DND-41 (cell line): Measurements from ENCODE around the gene UTP11.

ENCODE experiments used
- ATAC-seq: fragments of 200-7000 bp; cut with Tn5 transposase; 3 replicates; pipeline ENCODE4 v1.9.1; 2021; ENCODE audit warnings: low read depth; ENCODE audit not compliant: insufficient read depth
- DNase-seq: peaks from one replicate; pipeline ENCODE4 v3.0.0-alpha.2; 2020
- H2AFZ ChIP-seq: 2 replicates; pipeline ENCODE4 v1.6.0; 2012; ENCODE audit warnings: low read depth, low read length
- H3K27ac ChIP-seq: 2 replicates; pipeline ENCODE4 v1.5.1; 2012; ENCODE audit warnings: low read length, inconsistent platforms
- H3K27me3 ChIP-seq: fragments of 200-600 bp; sonication (generic); 2 replicates; pipeline ENCODE4 v1.6.0; 2012; ENCODE audit warnings: low read length, mild to moderate bottlenecking, inconsistent platforms; ENCODE audit not compliant: insufficient read depth, poor library complexity
- H3K36me3 ChIP-seq: 2 replicates; pipeline ENCODE4 v1.5.1; 2012; ENCODE audit warnings: low read length, inconsistent platforms; ENCODE audit not compliant: insufficient read depth
- H3K4me1 ChIP-seq: 2 replicates; pipeline ENCODE4 v1.5.1; 2012; ENCODE audit warnings: mild to moderate bottlenecking, low read length; ENCODE audit not compliant: insufficient read depth
- H3K4me2 ChIP-seq: 2 replicates; pipeline ENCODE4 v1.6.0; 2012; ENCODE audit warnings: mild to moderate bottlenecking, moderate library complexity, low read length, inconsistent platforms; ENCODE audit not compliant: insufficient read depth
- H3K4me3 ChIP-seq, 2 experiments: fragments of 200-600 bp in 1 of 2; shearing (Covaris generic) in 1 of 2; 2 replicates each; pipeline ENCODE4 v1.5.1; 2012 to 2016; ENCODE audit warnings: inconsistent platforms in 2 of 2, low read length in 2 of 2, mild to moderate bottlenecking in 2 of 2, low read depth in 1 of 2, moderate library complexity in 1 of 2
- H3K79me2 ChIP-seq: 2 replicates; pipeline ENCODE4 v1.6.0; 2012; ENCODE audit warnings: low read length, inconsistent platforms; ENCODE audit not compliant: insufficient read depth
- H3K9ac ChIP-seq: 2 replicates; pipeline ENCODE4 v1.6.0; 2012; ENCODE audit warnings: low read depth, mild to moderate bottlenecking, inconsistent platforms, low read length, moderate library complexity
- H3K9me3 ChIP-seq: 2 replicates; pipeline ENCODE4 v1.5.1; 2012; ENCODE audit warnings: low read length, moderate library complexity, mild to moderate bottlenecking, inconsistent platforms; ENCODE audit not compliant: insufficient read depth, severe bottlenecking
- H4K20me1 ChIP-seq: 2 replicates; pipeline ENCODE4 v1.6.0; 2012; ENCODE audit warnings: low read length; ENCODE audit not compliant: insufficient read depth
- EZH2 ChIP-seq: IDR thresholded peaks from 3 replicates; pipeline ENCODE4 v1.6.1; 2012; ENCODE audit warnings: borderline replicate concordance, low read depth, mild to moderate bottlenecking, moderate library complexity, low read length, inconsistent platforms; ENCODE audit not compliant: severe bottlenecking
- TF ChIP-seq, protein P1 (sequence below): IDR thresholded peaks from 2 replicates; pipeline ENCODE4 v1.5.1; 2012; ENCODE audit warnings: borderline replicate concordance, low read length, moderate library complexity, mild to moderate bottlenecking; ENCODE audit not compliant: poor library complexity, severe bottlenecking; ENCODE audit errors: extremely low read depth

Gene UTP11

DNA sequence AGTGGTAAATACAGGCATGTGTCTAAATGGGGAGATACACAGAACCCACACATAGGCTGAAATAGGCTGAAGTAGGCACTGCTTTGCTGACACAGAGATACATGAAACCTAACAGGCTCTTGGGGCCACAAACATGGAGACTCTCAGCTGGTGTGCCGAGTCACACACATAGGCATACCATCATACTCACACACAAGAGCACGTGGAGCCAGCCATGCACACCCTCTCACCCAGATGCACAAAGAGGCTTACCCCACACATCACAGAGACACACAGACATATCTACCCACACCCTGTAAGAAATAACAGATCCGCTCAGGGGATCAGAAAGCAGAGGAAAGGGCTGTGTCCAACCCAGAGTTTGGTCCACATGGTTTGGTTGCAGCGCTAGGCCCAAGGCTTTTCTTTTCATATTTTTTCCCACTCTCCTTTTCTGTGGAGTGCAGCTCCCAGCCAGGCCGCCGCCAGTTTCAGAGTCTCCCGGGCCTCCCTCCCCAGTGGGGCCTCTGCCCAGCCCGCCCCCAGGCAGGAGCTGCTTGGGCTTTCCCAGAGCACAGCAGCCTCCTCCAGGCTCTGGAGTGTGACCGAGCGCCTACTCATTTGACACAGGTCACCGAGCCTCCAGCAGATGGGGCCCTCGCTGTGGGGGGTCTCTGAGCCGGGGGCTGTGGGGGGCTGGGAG, 38.0 kb downstream of the UTP11 start:
- Histone ChIP-seq H3K4me3 (no peak overlapping the region), H3K9me3 (no peaks in the 10 kb centered on the region), H3K27ac (no peak overlapping the region), H2AFZ (no peak overlapping the region), H3K9ac (no peak overlapping the region), H3K27me3 (peaks cover 4% of the 10 kb centered on the region), H3K79me2 (no peaks in the 10 kb centered on the region), H4K20me1 (peaks cover 5% of the 10 kb centered on the region; the same call in 1 of the 2 replicates), H3K4me1 (no peaks in the 10 kb centered on the region), H3K36me3 (no peaks in the 10 kb centered on the region), H3K4me2 (no peak overlapping the region)
- no peak for ATAC-seq
- no peak for DNase-seq
- TF ChIP-seq, protein P1, sequence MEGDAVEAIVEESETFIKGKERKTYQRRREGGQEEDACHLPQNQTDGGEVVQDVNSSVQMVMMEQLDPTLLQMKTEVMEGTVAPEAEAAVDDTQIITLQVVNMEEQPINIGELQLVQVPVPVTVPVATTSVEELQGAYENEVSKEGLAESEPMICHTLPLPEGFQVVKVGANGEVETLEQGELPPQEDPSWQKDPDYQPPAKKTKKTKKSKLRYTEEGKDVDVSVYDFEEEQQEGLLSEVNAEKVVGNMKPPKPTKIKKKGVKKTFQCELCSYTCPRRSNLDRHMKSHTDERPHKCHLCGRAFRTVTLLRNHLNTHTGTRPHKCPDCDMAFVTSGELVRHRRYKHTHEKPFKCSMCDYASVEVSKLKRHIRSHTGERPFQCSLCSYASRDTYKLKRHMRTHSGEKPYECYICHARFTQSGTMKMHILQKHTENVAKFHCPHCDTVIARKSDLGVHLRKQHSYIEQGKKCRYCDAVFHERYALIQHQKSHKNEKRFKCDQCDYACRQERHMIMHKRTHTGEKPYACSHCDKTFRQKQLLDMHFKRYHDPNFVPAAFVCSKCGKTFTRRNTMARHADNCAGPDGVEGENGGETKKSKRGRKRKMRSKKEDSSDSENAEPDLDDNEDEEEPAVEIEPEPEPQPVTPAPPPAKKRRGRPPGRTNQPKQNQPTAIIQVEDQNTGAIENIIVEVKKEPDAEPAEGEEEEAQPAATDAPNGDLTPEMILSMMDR: no peak
- no peak for TF ChIP-seq EZH2

DNA sequence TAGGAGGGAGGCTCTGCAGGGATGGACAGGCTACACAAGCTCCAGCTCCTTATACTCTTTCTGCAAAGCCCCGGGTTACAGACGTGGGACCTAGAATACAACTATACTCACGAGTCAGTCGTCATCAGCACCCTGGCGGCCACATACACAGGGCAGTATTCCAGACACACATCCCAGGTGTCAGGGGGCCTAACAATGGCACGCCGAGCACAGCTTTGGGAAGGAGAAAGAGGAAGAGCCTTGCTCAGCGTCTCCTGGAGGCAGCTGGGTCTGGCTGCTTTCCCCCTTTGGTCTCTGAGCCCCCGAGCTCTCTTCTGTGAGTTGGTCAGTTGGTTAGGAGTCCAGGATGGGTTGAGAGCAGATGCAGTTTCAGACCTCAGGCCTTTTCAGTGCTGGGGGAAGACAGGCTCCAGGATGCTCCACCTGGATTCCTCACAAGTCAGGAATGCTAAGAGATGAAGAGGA, 38.6 kb downstream of the UTP11 start:
- Histone ChIP-seq H3K9me3 (no peaks in the 10 kb centered on the region), H3K4me3 (no peak overlapping the region), H3K79me2 (no peaks in the 10 kb centered on the region), H3K27ac (no peak overlapping the region), H3K4me1 (no peaks in the 10 kb centered on the region), H2AFZ (no peak overlapping the region), H3K36me3 (no peaks in the 10 kb centered on the region), H3K27me3 (peaks cover 4% of the 10 kb centered on the region), H3K9ac (no peak overlapping the region), H4K20me1 (peaks cover 5% of the 10 kb centered on the region; the same call in 1 of the 2 replicates), H3K4me2 (no peak overlapping the region)
- ATAC-seq: no peak
- TF ChIP-seq EZH2: no peak
- TF ChIP-seq, protein P1: no peak
- DNase-seq: no peak

DNA sequence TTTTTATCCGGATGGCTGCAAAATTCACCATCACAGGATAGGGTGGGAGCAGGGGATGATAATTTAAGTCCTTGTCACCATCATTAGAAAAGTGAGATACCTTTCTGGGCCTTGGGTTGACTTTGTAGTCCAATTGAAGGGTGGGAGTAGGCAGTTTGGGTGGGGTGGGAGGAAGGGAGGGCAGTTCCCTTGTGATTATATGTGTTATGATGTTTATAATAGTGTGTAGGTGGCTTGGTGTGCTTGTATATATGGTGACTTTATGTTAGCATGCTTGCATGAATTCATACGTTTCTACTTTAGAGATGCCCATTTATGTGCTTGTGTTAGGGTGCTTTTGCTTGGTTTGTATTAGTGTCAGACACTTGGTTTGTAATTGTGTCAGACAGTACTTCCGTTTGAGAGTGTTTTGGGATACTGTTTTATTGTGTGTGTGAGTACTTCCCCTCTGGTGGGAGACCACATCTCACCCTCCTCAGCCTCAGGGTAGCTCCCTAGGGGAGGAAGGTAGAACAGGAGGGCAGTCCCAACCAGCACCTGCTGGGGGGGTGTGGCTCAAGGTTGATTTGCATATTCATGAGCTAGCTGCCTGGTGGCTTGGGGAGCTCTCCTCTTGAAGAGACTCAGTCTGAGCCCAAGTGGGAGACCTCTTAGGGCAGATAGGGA, 40.3 kb downstream of the UTP11 start:
- no peaks in the 10 kb centered on the region for H3K4me1 ChIP-seq

More for the DNA sequence above, 40.3 kb downstream of the UTP11 start:
- no peaks in the 10 kb centered on the region for H3K9me3 ChIP-seq
- H3K36me3 ChIP-seq: no peaks in the 10 kb centered on the region
- H3K27me3 ChIP-seq: peaks cover 4% of the 10 kb centered on the region
- peaks cover 5% of the 10 kb centered on the region; the same call in 1 of the 2 replicates for H4K20me1 ChIP-seq
- no peak overlapping the region for H3K4me3 ChIP-seq
- no peaks in the 10 kb centered on the region for H3K79me2 ChIP-seq
- no peak overlapping the region for H3K27ac ChIP-seq
- DNase-seq (no peak), ATAC-seq (no peak)
- no peak overlapping the region for H3K4me2 ChIP-seq
- no peak for TF ChIP-seq EZH2
- TF ChIP-seq, protein P1: no peak
- H2AFZ ChIP-seq: no peak overlapping the region
- H3K9ac ChIP-seq: no peak overlapping the region
